Globus pallidus (tissue), 1 donor: ENCODE data around the gene TTC7B.

Experiments used
- DNase-seq: peaks from one replicate; pipeline ENCODE4 v3.0.0-alpha.2; 2015; ENCODE audit warnings: low spot score

TTC7B gene

DNA sequence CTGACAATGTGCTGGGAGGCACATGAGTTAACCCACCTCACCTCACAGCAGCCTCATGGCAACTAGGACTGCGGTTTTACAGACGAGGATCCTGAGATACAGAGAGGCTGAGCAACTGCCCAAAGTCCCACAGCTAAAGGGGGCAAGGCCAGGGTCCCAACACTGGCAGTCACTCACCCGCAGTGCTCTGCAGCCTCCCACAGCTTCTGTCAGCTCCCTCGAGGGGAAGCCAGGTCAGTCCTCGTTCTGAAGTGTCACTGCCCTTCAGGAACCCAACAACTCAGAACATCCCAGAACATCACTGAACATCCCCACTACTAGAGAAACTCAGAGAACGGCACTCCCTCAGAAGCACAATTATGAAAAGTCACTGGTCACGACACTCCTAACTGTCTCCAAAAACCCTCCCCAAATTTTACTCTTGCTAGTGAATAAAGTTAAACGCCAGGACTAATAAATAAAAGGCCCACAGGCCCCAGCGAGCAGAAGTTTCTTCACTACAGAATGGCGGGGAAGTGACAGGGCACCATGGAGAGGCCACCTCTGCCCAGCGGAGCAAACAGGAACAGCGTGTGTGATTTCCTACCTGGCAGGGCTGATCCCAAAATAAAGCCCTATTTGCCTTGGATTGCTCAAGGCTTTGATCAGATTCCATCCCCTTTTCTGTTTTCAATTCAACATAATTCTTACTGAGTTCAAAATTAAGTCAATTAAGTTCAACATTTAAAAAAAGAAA is 75.1 kb downstream of the TTC7B start:
- DNase-seq = no peak

DNA sequence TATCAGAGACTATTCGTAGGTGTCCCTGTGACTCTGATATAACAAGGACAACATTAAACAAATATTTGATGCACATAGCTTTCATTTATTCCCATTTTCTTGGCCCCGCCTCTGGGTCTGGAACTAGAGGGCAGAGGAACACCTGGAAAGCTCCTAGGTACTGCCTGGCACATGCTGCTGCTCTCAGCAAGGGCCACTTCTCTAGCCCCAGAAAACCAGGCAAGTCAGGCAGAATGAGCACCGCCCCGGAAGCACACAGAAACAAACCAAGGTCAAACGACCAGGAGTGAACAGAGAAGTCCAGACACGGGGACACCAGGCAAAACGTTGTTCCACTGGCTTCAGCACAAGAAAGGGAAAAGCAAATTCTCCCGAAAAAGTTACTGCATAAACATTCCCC is 76.1 kb downstream of the TTC7B start:
- no peak for DNase-seq

DNA sequence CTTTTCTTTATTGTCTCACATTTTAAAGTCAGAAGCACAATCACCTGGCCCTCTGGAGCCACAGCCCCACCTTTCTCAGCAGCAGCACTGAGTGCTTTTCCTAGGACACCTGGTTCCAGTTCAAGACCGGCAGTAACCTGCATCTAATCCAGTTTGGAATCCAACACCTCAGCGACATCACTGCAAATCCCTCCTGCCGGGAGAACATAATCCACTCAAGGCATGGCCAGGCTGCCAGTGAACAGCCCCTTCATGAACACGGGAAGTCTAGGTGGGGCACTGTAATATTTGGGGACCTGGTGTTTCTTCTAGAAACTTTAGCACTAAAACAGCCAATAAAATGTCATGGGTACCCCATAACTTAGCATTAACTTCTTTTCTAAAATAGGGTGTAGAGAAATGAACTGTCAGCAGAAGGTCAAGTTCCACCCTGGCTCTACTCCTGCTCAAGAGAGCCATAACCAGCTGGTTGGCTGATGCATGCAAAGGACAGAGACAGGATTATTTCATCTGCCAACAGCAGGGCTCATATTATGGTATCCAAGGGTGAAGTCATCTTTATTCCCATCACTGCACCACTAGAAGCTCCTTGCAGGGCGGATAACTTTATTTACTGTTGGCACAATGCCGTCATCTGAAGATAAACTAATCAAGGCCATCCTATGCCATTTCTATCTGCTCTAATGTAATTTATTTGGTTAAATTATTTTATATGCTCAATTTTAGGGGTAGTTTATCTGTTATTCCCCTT is 76.7 kb downstream of the TTC7B start:
- DNase-seq = no peak

DNA sequence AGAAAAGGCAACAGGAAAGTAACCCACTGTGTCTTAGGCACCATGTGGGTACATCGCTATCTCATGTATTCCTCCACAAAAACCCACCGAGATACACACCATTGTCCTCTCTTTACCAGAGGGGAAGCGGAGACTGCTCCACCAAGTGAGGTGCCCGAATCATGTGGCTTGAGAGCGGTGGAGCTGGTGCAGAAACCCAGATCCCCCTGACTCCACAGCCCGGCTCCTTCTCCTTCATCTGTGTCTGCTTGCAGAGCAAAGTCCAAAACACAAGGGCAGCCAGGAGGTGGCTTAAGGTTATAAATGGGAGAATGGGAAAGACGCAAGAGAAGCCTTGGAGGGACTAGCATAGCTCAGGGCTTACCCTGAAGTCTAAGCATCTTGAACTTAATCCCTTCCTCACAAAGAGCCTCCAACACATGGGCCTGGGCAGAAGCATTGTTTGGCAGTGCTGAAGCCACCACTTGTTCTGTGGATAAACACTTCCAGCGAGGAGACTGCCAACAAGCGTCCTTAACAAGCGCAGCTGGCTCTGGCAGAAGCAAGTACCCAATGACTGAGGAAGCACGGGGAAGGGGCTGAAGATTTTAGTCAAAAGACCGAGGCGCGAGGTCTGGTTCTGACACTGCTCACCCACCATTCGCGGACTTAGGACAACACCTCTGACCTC is 83.0 kb downstream of the TTC7B start:
- peak; percentile 92 for DNase-seq

DNA sequence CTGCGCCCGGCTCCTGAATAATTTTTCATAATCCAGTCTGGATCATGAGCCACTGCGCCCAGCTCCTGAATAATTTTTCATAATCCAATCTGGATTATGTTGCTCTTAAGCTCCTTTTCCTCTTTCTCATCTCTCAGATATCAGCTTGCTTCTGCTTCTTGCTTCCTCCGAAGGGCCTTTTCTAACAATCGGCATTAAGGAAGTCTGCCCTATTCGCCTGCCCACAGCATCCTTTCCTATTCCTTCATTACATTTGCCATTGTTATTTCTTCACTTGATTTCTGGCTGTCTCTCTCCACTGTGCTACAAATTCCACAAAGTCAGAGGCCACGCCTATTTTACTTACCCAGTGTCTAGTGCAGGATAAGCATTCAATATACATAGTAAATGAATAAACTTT is 83.5 kb downstream of the TTC7B start:
- no peak for DNase-seq

DNA sequence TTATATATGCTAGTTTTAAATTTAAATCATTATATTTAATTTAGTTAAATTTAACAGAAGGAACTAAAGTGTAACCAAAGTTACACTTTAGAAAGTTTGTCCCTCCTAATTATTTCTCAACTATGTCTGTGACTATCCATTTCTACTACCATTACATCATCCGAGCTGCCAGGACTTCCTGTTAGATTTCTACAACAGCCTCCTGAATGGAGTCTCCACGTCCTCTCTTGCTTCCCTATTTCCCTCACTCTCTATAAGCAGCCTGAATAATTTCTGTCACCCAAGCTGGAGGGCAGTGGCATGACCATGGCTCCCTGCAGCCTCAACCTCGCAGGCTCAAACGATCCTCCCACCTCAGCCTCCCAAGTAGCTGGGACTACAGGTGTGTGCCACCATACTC is 84.1 kb downstream of the TTC7B start:
- no peak for DNase-seq

DNA sequence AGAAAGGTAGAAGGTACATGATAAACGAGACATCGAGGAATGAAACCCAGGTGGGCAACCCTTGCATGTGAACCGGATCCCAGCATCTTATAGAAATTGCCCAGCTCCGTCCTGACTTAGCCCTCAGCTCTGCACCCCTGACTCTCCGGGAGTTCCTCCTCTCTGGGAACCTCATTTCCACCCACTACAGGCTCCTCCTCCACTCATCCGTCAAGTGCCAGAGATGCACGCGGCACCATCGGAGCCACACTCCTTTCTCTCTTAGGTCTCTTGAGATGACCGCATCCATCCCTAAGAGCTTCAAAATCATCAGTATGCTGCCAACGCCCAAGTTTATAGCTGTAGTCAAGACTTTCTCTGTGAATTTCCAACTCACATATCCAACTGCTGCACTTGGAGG is 84.7 kb downstream of the TTC7B start:
- no peak for DNase-seq

DNA sequence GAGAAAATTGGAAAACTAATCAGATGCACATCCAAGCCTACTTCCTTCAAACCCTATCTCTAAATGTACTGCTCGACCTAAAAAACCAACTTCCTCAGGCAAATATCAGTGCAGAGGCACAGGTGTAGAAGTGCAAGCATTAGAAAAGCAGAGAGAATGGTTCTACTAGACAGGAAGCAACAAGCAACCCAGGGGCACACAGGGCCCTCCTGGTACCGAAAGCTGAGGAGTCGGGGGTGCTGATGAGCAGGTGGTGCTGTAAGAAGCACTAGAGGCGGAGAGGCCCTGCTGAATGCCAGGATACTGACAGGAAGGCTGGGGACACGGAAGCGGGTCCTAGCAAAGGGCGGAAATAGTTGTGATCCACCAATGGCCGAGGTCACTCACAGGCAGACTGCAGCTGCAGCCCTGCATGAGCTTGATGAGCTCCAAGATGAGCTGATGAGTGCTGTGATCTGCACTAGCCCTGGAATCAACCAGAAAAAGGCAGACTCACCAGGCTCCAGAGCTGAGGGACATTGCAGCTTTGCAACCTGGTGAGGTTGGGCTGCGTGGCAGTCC is 85.9 kb downstream of the TTC7B start:
- DNase-seq = no peak

DNA sequence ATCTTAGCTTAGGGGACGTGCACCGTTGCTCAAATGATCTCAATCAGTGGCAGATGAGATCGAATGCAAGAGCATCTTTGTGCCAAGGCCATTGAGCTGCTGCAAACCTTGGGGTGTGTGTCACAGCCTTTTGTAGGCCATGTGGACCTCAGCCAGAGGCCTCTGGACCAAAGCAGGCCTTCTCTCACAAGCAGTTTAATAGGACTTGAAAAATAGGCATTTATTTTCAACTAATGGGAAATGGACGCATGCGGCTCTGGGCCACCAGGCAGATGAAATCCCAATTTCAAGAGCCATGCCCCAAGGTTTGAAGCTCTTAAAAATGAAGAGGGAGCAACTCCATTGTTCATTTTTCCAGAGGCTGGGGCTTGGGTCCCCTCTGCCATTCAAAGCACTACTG is 87.3 kb downstream of the TTC7B start:
- DNase-seq = peak; percentile 58

DNA sequence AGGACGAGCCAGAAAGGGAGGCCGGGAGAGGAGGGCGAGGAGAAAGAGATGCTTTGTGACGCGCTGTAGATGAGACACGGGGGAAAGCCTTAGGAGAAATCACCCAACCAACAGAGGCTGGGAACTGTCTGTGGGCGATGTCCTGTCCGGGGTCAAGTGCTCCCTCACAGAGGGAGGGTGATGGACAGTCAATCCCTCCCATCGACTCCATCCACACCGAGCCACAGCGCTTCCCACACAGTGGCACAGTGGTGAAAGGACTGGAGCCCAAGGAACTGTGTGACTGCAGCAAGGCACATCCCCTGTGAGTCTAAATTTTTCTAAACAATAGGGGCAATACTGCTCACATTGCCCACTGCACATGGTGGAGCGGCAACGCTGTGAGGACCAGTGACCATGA is 89.1 kb downstream of the TTC7B start:
- peak; percentile 66 for DNase-seq

DNA sequence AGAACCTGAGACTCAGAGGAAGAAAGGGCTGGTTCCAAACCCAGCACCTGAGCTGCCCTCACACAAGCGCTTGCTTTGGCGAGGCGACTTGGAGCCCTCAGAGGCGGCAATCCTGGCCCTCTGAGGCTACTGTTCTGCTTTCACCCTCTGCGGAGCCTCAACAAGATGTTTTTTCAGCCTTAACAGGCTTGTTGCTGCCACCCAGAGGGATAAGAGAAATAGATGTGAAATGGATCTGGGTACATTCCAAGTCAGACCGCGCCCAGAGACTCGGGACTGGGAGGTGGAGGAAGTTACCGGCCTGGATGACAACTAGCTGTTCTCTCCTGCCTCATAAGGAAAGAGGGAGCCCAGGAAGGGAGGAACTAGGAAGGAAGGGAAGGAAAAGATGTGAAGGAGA is 89.6 kb downstream of the TTC7B start:
- DNase-seq = peak; percentile 77

DNA sequence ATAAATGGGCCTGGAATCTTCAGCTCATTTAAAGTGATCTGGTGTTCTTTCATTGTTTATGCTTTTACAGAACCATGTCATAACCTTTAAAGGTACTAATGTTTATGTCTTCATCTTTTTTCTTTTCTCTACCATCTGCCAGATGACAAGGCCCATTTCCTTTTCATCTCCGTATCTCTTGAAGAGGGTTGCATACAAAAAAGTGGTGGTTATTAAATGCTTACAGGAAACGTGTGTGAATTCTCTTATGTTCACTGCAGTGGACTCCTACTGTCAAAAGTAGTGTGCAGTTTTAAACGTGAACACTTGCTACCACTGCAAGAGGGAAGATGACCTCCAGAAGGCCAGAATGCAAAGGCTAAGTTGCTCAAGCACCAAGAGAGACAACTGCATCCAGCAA is 91.4 kb downstream of the TTC7B start:
- no peak for DNase-seq

DNA sequence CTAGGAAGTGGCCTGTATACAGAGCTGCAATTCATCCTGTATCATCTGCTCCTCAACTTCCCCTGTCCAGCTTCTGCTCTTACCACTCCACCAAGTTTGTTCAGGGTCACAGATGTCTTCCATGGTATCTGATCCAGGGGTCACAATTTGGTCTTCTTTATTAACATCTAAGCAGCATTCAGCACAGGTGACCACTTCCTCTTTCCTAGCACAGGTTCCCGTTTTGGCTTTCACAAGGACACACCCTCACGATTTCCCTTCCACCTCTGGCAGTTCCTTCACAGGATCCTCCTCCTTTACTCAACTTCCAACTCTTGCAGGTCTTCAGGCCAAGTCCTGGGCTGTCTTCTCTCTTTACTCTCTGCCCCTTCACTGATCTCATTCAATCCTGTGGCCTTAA is 93.6 kb downstream of the TTC7B start:
- no peak for DNase-seq

DNA sequence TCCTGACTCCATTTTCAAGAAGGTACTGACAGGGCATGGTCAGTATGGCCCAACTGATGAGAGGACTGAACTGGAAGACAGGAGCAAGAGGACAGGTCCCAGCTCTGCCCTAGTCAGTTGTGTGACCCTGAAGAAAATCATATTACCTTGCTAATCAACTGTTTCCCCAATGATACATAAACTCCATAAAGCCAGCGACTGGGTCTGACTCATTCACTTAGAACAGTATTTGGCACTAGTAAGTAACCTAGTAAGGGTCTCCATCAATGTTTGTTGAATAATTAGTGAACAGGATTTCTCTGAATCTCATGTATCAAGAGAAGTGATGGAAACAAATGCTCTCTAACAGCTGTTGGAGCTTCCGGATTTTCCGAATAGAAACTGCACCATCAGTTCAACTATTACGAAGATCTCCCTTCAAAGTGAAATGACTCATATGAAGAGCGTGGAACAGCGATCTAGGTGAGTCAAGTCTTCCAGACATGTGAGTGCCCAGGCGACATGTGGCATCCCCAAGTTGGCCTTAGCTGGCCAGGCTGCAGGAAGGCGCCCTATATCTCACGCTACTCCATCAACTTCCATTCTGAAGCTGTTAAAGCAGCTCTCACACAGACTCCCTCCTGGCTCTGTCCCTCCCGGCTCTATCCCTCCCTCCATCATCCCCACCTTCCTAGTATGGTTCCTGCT is 94.5 kb downstream of the TTC7B start:
- no peak for DNase-seq

DNA sequence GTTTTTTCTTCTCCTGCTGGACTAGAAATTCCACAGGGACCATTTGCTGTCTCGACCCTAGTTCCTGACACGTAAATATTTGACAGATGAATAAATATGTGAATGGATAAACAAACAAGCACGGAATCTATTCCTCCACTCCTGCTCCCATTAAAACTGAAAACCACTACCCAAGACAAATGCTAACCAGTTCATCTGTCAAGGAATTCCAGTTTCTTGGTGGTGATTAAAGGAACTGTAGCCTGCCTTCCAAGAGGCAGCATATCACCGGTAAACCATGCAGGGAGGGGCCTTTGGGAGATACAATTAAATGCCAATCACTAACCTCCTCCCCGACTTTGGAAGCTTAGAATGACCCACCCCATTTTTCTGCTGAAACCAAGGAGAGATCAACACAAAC is 95.4 kb downstream of the TTC7B start:
- no peak for DNase-seq

DNA sequence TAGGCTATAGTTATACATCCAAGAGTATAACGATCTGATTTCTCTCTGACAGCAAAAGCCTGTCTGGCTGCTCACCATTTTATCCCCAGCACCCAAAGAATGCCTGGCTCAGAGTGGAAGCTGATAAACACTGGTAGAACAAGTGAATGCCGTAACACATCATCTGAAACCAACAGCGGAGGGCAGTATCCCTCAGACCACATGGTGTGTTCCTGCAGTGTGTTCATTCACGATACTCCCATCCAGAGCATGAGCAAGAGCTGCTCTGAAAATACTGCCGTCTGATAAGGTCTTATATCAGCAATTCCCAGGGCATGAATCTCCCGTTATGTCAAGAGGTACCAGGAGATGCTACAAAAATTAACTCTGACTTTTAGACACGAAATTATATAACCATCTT is 95.9 kb downstream of the TTC7B start:
- peak; percentile 78 for DNase-seq

DNA sequence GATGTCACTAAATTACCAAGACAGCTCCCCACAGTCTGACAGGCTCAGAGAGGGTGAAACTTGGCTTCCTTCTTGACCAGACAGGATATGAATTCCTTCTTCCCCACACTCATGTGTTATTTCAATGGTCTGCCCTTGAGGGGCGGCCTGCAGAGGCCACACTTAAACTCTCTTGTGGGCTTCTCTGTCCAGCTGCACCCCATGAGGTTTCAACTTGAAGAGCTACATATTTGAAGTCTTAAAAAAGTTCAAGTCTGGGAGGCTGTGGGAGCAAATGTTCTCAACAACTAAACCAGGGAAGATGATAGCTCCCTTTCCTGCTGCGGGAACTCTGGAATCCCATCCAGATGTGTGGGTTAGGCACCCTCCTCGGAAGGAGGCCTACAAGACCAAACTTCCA is 98.3 kb downstream of the TTC7B start:
- no peak for DNase-seq

DNA sequence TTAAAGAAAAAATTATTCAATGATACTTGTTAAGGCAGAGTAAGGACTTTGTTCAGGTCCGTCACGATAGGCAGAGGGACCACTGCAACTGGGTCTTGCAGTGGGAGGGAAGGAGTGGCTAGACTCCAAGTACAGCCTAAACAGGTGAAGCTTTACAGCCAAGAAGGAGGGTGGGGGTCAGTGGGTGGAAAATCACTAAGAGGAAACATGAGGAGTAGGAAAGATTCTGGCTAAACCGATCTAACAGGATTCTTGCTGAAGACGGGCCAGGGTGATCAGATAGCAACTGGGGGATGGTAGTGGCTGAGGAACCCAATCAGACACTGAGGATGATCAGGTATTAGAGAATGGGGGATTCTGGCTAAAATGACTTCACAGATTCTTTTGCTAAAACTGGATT is 100.2 kb downstream of the TTC7B start:
- no peak for DNase-seq

DNA sequence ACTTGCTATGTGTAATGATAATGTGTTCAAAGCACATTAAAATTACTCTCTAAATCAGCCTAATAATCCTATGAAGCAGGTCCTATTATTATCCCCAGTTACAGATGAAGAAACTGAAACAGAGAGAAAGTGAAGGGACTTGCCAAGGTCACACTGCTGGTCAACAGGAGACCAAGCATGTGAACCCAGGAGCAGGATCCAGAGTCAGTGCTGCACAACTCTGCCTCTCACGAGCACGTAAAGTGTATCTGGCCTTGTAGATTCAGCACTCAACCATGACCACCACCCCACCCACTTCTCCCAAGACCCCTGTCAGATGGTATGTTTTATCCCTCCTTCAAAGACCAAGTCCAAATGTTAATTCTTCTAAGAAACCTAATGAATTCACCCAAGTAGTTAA is 100.7 kb downstream of the TTC7B start:
- DNase-seq = no peak

DNA sequence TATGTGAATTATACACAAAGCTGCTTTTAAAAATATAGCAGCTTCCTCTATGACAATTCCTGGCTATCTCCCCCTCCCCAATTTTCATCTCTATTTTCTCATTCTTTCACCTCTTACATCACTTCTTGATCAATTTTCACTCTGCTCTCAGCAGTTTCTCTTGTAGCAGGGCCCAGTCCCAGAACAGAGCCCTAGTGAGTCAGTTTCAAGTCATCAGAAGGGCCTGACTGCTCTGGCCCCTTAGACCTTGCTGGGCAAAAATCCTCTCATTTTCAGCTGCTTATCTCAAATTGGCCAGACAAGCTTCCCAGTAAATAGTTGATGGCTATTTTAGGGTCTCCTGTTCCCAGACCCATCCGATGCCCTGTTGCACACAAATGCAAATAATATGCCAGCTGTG is 101.4 kb downstream of the TTC7B start:
- DNase-seq = no peak

DNA sequence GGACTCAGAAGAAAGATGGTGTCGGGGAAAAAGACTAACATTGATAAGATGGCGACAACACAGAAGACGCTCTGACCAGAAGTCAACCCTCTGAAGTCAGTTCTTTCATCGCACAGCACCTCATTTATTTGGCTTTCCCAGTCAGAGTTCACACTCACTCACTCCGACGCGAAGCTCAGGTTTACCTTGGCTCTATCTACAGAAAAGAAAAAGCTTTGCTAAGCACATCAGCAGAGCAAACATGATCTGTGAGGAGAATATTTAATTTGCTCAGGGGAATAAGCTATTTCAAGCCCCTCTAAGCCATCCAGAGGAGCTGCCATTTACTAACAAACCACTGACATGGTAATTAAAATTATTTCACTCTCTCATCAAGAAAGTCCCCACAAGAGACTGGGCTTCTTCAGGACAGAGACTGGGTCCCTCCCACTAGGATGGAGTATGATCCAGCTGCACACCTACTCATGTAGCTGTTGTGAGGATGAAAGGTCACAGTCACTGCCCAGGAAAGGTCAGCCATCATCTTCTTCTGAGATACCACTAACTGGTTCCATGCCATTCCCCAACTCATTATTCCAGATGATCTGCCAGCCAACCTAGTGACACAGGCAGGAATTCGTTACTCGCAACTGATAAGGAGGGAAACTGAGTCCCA is 111.4 kb downstream of the TTC7B start:
- no peak for DNase-seq
